HepG2 (cell line): ENCODE measurements around the gene TEFM. TPM values are rescaled to one million over a fixed set of nuclear protein-coding genes. Genes with fewer than 3 reads are reported as not detected.

Source experiments
- ATAC-seq: fragments of 200-7000 bp; cut with Tn5 transposase; 3 replicates; pipeline ENCODE4 v1.9.1; 2020; ENCODE audit warnings: mild to moderate bottlenecking, moderate library complexity
- BruUV-seq: library from RNA; stranded (reverse); fragments of 400-500 nt; replicated peaks from 2 replicates; lab custom pipeline; 2021; lab: Mats Ljungman, UMichigan
- CTCF ChIA-PET: fragments of 300-600 bp; formaldehyde crosslinking; extraction: SDS; loops from one replicate; lab custom pipeline; 2021; ENCODE audit warnings: low total read pairs, inconsistent platforms, low intra/inter-chr PET ratio; lab: Yijun Ruan, JAX
- POLR2A ChIA-PET: fragments of 350-600 bp; sonication (Branson Sonifier 250); formaldehyde crosslinking; loops from one replicate; lab custom pipeline; 2020; ENCODE audit warnings: antibody characterized with exemption, inconsistent platforms; lab: Yijun Ruan, JAX
- DNase-seq: peaks from one replicate; pipeline ENCODE4 v3.0.0-alpha.2; 2015; ENCODE audit warnings: low spot score
- FAIRE-seq: peaks from 3 replicates; lab custom pipeline; 2011; peaks lifted over from hg19 to GRCh38; lab: Jason Lieb, UNC
- H2AFZ ChIP-seq: one replicate; pipeline ENCODE4 v1.6.1; 2011; ENCODE audit warnings: low read length, inconsistent platforms
- H3K27ac ChIP-seq: fragments of 300-600 bp; 3 replicates; pipeline ENCODE4 v1.8.0; 2011; ENCODE audit warnings: mixed run types, mild to moderate bottlenecking, mixed read lengths, low read length, inconsistent platforms; ENCODE audit not compliant: insufficient read depth; ENCODE audit errors: extremely low read length
- H3K27me3 ChIP-seq, 2 experiments: fragments of 200-600 bp in 1 of 2; 2 replicates in 1 of 2; 3 replicates in 1 of 2; pipeline versions ENCODE4 v1.6.0 to v1.8.0; 2011; ENCODE audit warnings: low read length in 2 of 2, mild to moderate bottlenecking in 2 of 2, moderate library complexity in 2 of 2, inconsistent platforms in 1 of 2; ENCODE audit not compliant: insufficient read depth in 2 of 2, control insufficient read depth in 1 of 2
- H3K36me3 ChIP-seq, 2 experiments: fragments of 200-600 bp in 1 of 2; replicated peaks in 1 of 2; 2 replicates in 1 of 2; 3 replicates in 1 of 2; pipeline versions ENCODE4 v1.5.1 to v1.8.0; 2011; ENCODE audit warnings: low read length in 2 of 2, inconsistent platforms in 1 of 2; ENCODE audit not compliant: insufficient read depth in 2 of 2, control insufficient read depth in 1 of 2
- H3K4me1 ChIP-seq: 2 replicates; pipeline ENCODE4 v1.5.1; 2012; ENCODE audit warnings: low read length, inconsistent platforms; ENCODE audit not compliant: insufficient read depth
- H3K4me2 ChIP-seq: 2 replicates; pipeline ENCODE4 v1.6.0; 2011; ENCODE audit warnings: low read depth, low read length, inconsistent platforms
- H3K4me3 ChIP-seq, 3 experiments: fragments of 200-600 bp in 1 of 3; sonication (generic), shearing (Covaris generic) in 1 of 3; replicated peaks in 1 of 3; 2 replicates each; pipeline ENCODE4 v1.5.1; 2011 to 2016; ENCODE audit warnings: low read length in 3 of 3, inconsistent platforms in 2 of 3, low read depth in 2 of 3, mild to moderate bottlenecking in 2 of 3, control low read depth in 1 of 3, mixed read lengths in 1 of 3; ENCODE audit not compliant: insufficient read depth in 1 of 3
- H3K79me2 ChIP-seq: one replicate; pipeline ENCODE4 v1.6.1; 2011; ENCODE audit warnings: low read length, inconsistent platforms; ENCODE audit not compliant: insufficient read depth
- H3K9ac ChIP-seq: 2 replicates; pipeline ENCODE4 v1.6.0; 2011; ENCODE audit warnings: mild to moderate bottlenecking, low read depth, low read length, inconsistent platforms; ENCODE audit not compliant: insufficient read depth
- H3K9me3 ChIP-seq: 2 replicates; pipeline ENCODE4 v1.5.1; 2012; ENCODE audit warnings: mild to moderate bottlenecking, low read length
- H4K20me1 ChIP-seq: 2 replicates; pipeline ENCODE4 v1.6.0; 2011; ENCODE audit warnings: inconsistent platforms, mild to moderate bottlenecking, low read length, moderate library complexity; ENCODE audit not compliant: insufficient read depth
- FOXK1 ChIP-seq: sonication (generic); formaldehyde crosslinking; IDR thresholded peaks from 2 replicates; pipeline ENCODE4 v1.4.0; 2020; ENCODE audit warnings: low read depth, missing genetic modification reagents, borderline replicate concordance
- HMGXB4 ChIP-seq, 2 experiments: sonication (generic) in 1 of 2; formaldehyde crosslinking in 1 of 2; IDR thresholded peaks; 2 replicates each; pipeline versions ENCODE4 v1.4.0 to v1.6.1; 2018 to 2020; ENCODE audit warnings: missing genetic modification reagents in 2 of 2, borderline replicate concordance in 1 of 2, low read depth in 1 of 2, mild to moderate bottlenecking in 1 of 2, missing biosample characterization in 1 of 2
- IKZF5 ChIP-seq: IDR thresholded peaks from 2 replicates; pipeline ENCODE4 v1.6.1; 2018; ENCODE audit warnings: missing genetic modification reagents, mild to moderate bottlenecking, missing compliant biosample characterization
- IRF2 ChIP-seq: IDR thresholded peaks from 2 replicates; pipeline ENCODE4 v1.6.1; 2018; ENCODE audit warnings: missing genetic modification reagents, missing compliant biosample characterization
- KLF11 ChIP-seq: IDR thresholded peaks from 2 replicates; pipeline ENCODE4 v1.6.1; 2016; ENCODE audit warnings: missing compliant biosample characterization
- KMT2A ChIP-seq: sonication (generic); formaldehyde crosslinking; IDR thresholded peaks from 2 replicates; pipeline ENCODE4 v1.4.0; 2020; ENCODE audit warnings: missing genetic modification reagents
- MIER2 ChIP-seq: IDR thresholded peaks from 2 replicates; pipeline ENCODE4 v1.6.1; 2016; ENCODE audit warnings: missing biosample characterization, missing genetic modification reagents
- SKI ChIP-seq: fragments of 450-650 bp; IDR thresholded peaks from one replicate; pipeline ENCODE4 v1.6.1; 2018; ENCODE audit warnings: mild to moderate bottlenecking; ENCODE audit not compliant: partially characterized antibody
- ZFYVE20 ChIP-seq: sonication (generic); formaldehyde crosslinking; IDR thresholded peaks from 2 replicates; pipeline ENCODE4 v1.8.0; 2023; ENCODE audit warnings: low read depth, mild to moderate bottlenecking, moderate library complexity, missing genetic modification reagents, borderline replicate concordance
- ZNF292 ChIP-seq: sonication (generic); formaldehyde crosslinking; IDR thresholded peaks from 2 replicates; pipeline ENCODE4 v1.8.1; 2022; ENCODE audit warnings: mild to moderate bottlenecking, low read depth, missing genetic modification reagents, borderline replicate concordance
- ZSCAN22 ChIP-seq: sonication (generic); formaldehyde crosslinking; IDR thresholded peaks from 2 replicates; pipeline ENCODE4 v1.4.0; 2020; ENCODE audit warnings: mild to moderate bottlenecking, missing genetic modification reagents
- ZZZ3 ChIP-seq: sonication (generic); formaldehyde crosslinking; IDR thresholded peaks from 2 replicates; pipeline ENCODE4 v1.4.0; 2020; ENCODE audit warnings: missing genetic modification reagents, mild to moderate bottlenecking, borderline replicate concordance
- WGBS: methylation state at CpG from one replicate; pipeline ENCODE4 v1.1.6; 2017; ENCODE audit warnings: low lambda C conversion rate; 5-methylcytosine and 5-hydroxymethylcytosine counted together
- in situ Hi-C: cut with HindIII; loops from 2 replicates; pipeline ENCODE4 v1.10.0; 2017; ENCODE audit warnings: low pct_unique_long_range_greater_than_20kb; ENCODE audit not compliant: extremely low pct_ligation_motif_present
- intact Hi-C: fragments of 100-400 bp; cut with micrococcal nuclease; formaldehyde crosslinking; loops from one replicate; pipeline ENCODE4 v1.10.0; 2022; ENCODE audit not compliant: unreplicated experiment
- polyA plus RNA-seq, 8 experiments: library from polyadenylated mRNA; depleted of rRNA in 3 of 8; stranded (reverse) in 7 of 8; unstranded in 1 of 8; fragments of >200 nt; fragmentation: Illumina TruSeq in 4 of 8; extraction: Trizol in 4 of 8; gene quantifications; 2 replicates each; pipeline versions ENCODE4 v1.2.1 to v1.2.3, GENCODE V29; 2011 to 2016; ENCODE audit warnings: low read depth in 4 of 8, missing spikeins in 1 of 8, mixed read lengths in 1 of 8; ENCODE audit not compliant: insufficient read depth in 1 of 8
- total RNA-seq, 5 experiments: library from RNA; depleted of rRNA; stranded (reverse); fragments of >200 nt; fragmentation: Illumina TruSeq; extraction: Trizol; gene quantifications; 2 replicates each; pipeline ENCODE4 v1.2.3, GENCODE V29; 2016; ENCODE audit warnings: low read depth in 1 of 5

The TEFM gene
- total and polyA plus RNA-seq, 2 of the 13 experiments (the other 11 are each of a cell fraction or from before 2014, with no cell fraction given), result 7.0 to 20.0 TPM

DNA sequence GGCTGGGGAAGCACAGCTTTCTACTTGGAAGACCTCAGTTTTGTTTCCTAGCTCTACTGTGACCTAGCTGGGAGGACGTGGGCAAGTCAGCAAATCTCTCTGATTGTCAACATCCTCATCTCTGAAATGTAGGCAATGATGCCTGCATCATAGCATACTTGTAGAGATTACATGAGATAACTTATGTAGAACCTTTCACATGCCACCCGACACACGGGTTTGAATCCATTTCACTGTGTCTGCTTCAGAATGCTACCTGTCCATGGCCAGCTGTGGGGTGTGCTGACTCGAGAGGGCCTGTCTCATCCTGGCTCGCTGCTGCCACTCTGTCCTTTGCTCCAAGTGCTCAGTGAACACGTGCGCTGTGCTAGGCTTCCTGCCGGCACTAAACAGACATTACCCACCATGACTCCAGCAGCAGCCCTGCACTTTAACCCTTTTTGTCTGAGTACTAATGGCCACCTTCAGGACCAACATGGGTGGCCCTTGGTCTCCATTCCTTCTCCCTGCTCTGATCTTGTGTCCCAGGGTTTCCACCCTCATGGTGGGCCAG is 23.1 kb upstream of the TEFM start (continued):
- no peak for TF ChIP-seq FOXK1 (CRISPR knock-in tag)
- 0 out of 2 replicates have a peak, but pooled peaks have one; percentile 29 for TF ChIP-seq KMT2A (CRISPR knock-in tag)
- TF ChIP-seq ZZZ3 (CRISPR knock-in tag), result no peak
- TF ChIP-seq MIER2 (CRISPR knock-in tag), result 0 out of 2 replicates have a peak, but pooled peaks have one; percentile 15
- TF ChIP-seq KLF11 (CRISPR knock-in tag), result no peak
- TF ChIP-seq ZSCAN22, result no peak
- TF ChIP-seq SKI, result no peak
- TF ChIP-seq IKZF5 (CRISPR knock-in tag), result 0 out of 2 replicates have a peak, but pooled peaks have one; percentile 30
- TF ChIP-seq ZFYVE20 (CRISPR knock-in tag), result no peak
- peak; percentile 88; the same call in 1 of the 2 replicates for TF ChIP-seq ZNF292 (CRISPR knock-in tag)

GRCh38 chr17:30928584-30928983 is 22.5 kb upstream of the TEFM start:
- Histone ChIP-seq H3K9me3 (no peaks in the 10 kb centered on the region), H2AFZ (no peak overlapping the region), H3K9ac (no peak overlapping the region), H3K4me1 (peaks cover 19% of the 10 kb centered on the region), H3K4me3 (no peak overlapping the region), H3K36me3 (no peaks in the 10 kb centered on the region), H3K79me2 (no peaks in the 10 kb centered on the region)
- CTCF ChIA-PET, result no interaction called here
- in situ Hi-C loops (no loop called here), intact Hi-C loops (no loop called here)
- POLR2A ChIA-PET, result no interaction called here
- ATAC-seq, result peak; percentile 52
- BruUV-seq, result no TSS peak
- TF ChIP-seq HMGXB4 (CRISPR knock-in tag; IDR thresholded peaks at IDR 0.05; ENCODE audit: borderline replicate concordance in 1 of 2, low read depth in 1 of 2), result 0 out of 4 replicates have a peak, but pooled peaks of 1 of the 2 experiments have one; percentile 35
- no peak for TF ChIP-seq IRF2 (CRISPR knock-in tag)
- TF ChIP-seq, all 625 proteins: peak for 1
- no peak for FAIRE-seq
- 83% methylated on average over 1 of the region's 3 CpGs for WGBS
- Histone ChIP-seq H3K27ac (no peak overlapping the region), H4K20me1 (no peaks in the 10 kb centered on the region), H3K4me2 (0 out of 2 replicates have a peak overlapping the region, but pooled peaks have one; percentile 31), H3K27me3 (no peaks in the 10 kb centered on the region)
- DNase-seq, result no peak
